Kidney (tissue), 14 donors: ENCODE results near the gene KRT9. TPM values are rescaled to one million over a fixed set of nuclear protein-coding genes. Genes with fewer than 3 reads are reported as not detected.

Experiments used
- DNase-seq, 5 donors: peaks; one replicate each; pipeline ENCODE4 v3.0.0-alpha.2; 2013 to 2020
- FAIRE-seq: peaks from 2 replicates; lab custom pipeline; 2012; peaks lifted over from hg19 to GRCh38; lab: Jason Lieb, UNC
- H3K27ac ChIP-seq, 2 donors: one replicate each; pipeline ENCODE4 v1.7.0; 2013; ENCODE audit warnings: low read depth in 2 of 2, low read length in 2 of 2, inconsistent platforms in 1 of 2
- H3K27me3 ChIP-seq: one replicate; pipeline ENCODE4 v1.7.1; 2013; ENCODE audit warnings: low read length, inconsistent platforms; ENCODE audit not compliant: control insufficient read depth, insufficient read depth
- H3K36me3 ChIP-seq, 3 donors: one replicate each; pipeline versions ENCODE4 v1.7.0 to v1.7.1; 2013; ENCODE audit warnings: low read length in 3 of 3, control low read depth in 1 of 3, inconsistent platforms in 1 of 3; ENCODE audit not compliant: insufficient read depth in 3 of 3, control insufficient read depth in 2 of 3
- H3K4me1 ChIP-seq, 3 donors: one replicate each; pipeline versions ENCODE4 v1.7.0 to v1.7.1; 2013; ENCODE audit warnings: low read length in 3 of 3, inconsistent platforms in 1 of 3, low read depth in 1 of 3; ENCODE audit not compliant: control insufficient read depth in 2 of 3, insufficient read depth in 2 of 3
- H3K4me3 ChIP-seq, 3 donors: one replicate each; pipeline versions ENCODE4 v1.7.0 to v1.8.1; 2013; ENCODE audit warnings: low read length in 3 of 3, control low read depth in 1 of 3, inconsistent platforms in 1 of 3
- H3K9ac ChIP-seq, 3 donors: one replicate each; pipeline versions ENCODE4 v1.7.0 to v1.7.1; 2013; ENCODE audit warnings: low read length in 3 of 3, control low read depth in 1 of 3, inconsistent platforms in 1 of 3
- H3K9me3 ChIP-seq, 3 donors: one replicate each; pipeline versions ENCODE4 v1.7.0 to v1.7.1; 2013; ENCODE audit warnings: low read length in 3 of 3, control low read depth in 1 of 3, inconsistent platforms in 1 of 3; ENCODE audit not compliant: control insufficient read depth in 2 of 3, insufficient read depth in 1 of 3
- CTCF ChIP-seq: IDR thresholded peaks from 3 replicates; pipeline ENCODE4 v1.5.1; 2012; ENCODE audit warnings: mild to moderate bottlenecking, moderate library complexity, borderline replicate concordance; ENCODE audit not compliant: insufficient read depth; ENCODE audit errors: extremely low read depth
- intact Hi-C: fragments of 100-400 bp; cut with DNase I; formaldehyde crosslinking; loops from one replicate; pipeline ENCODE4 v1.11.1; 2022
- polyA plus RNA-seq: library from polyadenylated mRNA; stranded (reverse); fragments of 350-450 nt; fragmentation: Illumina TruSeq; extraction: RNeasy Lipid Tissue Mini Kit (QIAGEN cat#74804); gene quantifications from one replicate; pipeline ENCODE4 v1.2.3, GENCODE V29; 2014; ENCODE audit warnings: low read depth, low replicate concordance; ENCODE audit not compliant: insufficient read depth
- total RNA-seq: library from RNA; stranded (reverse); fragmentation: NEBNext Ultra II Directional; extraction: Animal tissue kit (Norgen Biotek cat#: 25700); gene quantifications from one replicate; pipeline ENCODE4 v1.2.1, GENCODE V29; 2021
- donor health status: control.
- donor health status: control.
- donor health status: control.
- donor health status: control.
- donor health status: control.
- donor health status: DM: yes; HTN: yes; CAD: no.
- donor health status: Normal renal cell carcinoma (clear cell type).

Gene KRT9
- total and polyA plus RNA-seq, 2 donors from 2014 or later = not detected

- no peak overlapping the region for H3K9ac ChIP-seq
- no peak for FAIRE-seq
- no peaks in the 10 kb centered on the region for H3K27me3 ChIP-seq
- no peaks in the 10 kb centered on the region for H3K36me3 ChIP-seq
- TF ChIP-seq CTCF = no peak
- no peak for DNase-seq
- intact Hi-C loops = no loop called here
- peak overlapping the region; percentile 56 to 58 for H3K27ac ChIP-seq
- H3K4me3 ChIP-seq = no peak overlapping the region
- H3K9me3 ChIP-seq = no peaks in the 10 kb centered on the region
- peaks cover 0 to 7% (median 0%) of the 10 kb centered on the region in 3 donors for H3K4me1 ChIP-seq
These were observed 42.4 kb downstream of the KRT9 start for GRCh38 chr17:41529491-41529915.

GRCh38 chr17:41528959-41529353 lies 42.9 kb downstream of the KRT9 start:
- no peak for TF ChIP-seq CTCF
- peak overlapping the region; percentile 51 to 56 for H3K27ac ChIP-seq

GRCh38 chr17:41527063-41528023 lies 44.5 kb downstream of the KRT9 start:
- Histone ChIP-seq H3K27ac (peak overlapping the region; percentile 40 to 76), H3K27me3 (no peaks in the 10 kb centered on the region), H3K9me3 (no peaks in the 10 kb centered on the region), H3K36me3 (peaks cover 0 to 4% (median 0%) of the 10 kb centered on the region in 3 donors), H3K9ac (peak overlapping the region; percentile 15 to 61 (median 42)), H3K4me1 (peaks cover 0 to 7% (median 3%) of the 10 kb centered on the region in 3 donors), H3K4me3 (peak overlapping the region; percentile 32 to 56 (median 45))
- intact Hi-C loops = no loop called here
- FAIRE-seq (no peak), DNase-seq (peak; percentile 36 to 83 (median 59))
- TF ChIP-seq CTCF = no peak

More at GRCh38 chr17:41528959-41529353, 42.9 kb downstream of the KRT9 start:
- H3K4me3 ChIP-seq = no peak overlapping the region
- H3K9me3 ChIP-seq = no peaks in the 10 kb centered on the region
- H3K27me3 ChIP-seq = no peaks in the 10 kb centered on the region
- H3K36me3 ChIP-seq = no peaks in the 10 kb centered on the region
- intact Hi-C loops = no loop called here
- peaks cover 0 to 7% (median 0%) of the 10 kb centered on the region in 3 donors for H3K4me1 ChIP-seq
- H3K9ac ChIP-seq = no peak overlapping the region
- FAIRE-seq = no peak
- no peak for DNase-seq
